K562 (cell line): ENCODE results near the gene BNIP5. TPM values are rescaled to one million over a fixed set of nuclear protein-coding genes. Genes with fewer than 3 reads are reported as not detected.

ENCODE experiments used
- ATAC-seq: fragments of 200-7000 bp; cut with Tn5 transposase; 3 replicates; pipeline ENCODE4 v1.9.1; 2020; ENCODE audit warnings: moderate library complexity
- BruUV-seq: library from RNA; stranded (reverse); fragments of 400-500 nt; replicated peaks from 2 replicates; lab custom pipeline; 2021; lab: Mats Ljungman, UMichigan
- CTCF ChIA-PET: fragments of 300-600 bp; formaldehyde crosslinking; extraction: SDS; loops from one replicate; lab custom pipeline; 2021; ENCODE audit warnings: low intra/inter-chr PET ratio; lab: Yijun Ruan, JAX
- POLR2A ChIA-PET: fragments of 300-600, 350-650 bp; sonication (Branson Sonifier 250); formaldehyde crosslinking; extraction: SDS; loops from one replicate; lab custom pipeline; 2021; ENCODE audit warnings: antibody characterized with exemption, inconsistent platforms; lab: Yijun Ruan, JAX
- DNase-seq, 4 experiments: peaks; one replicate each; pipeline versions ENCODE4 v3.0.0 to v3.0.0-alpha.2; 2011 to 2018; ENCODE audit warnings: low spot score in 3 of 4, mixed read lengths in 3 of 4; ENCODE audit errors: extremely low read depth in 1 of 4
- FAIRE-seq: peaks from 2 replicates; lab custom pipeline; 2011; peaks lifted over from hg19 to GRCh38; lab: Jason Lieb, UNC
- H2AFZ ChIP-seq: 2 replicates; pipeline ENCODE4 v1.6.0; 2011; ENCODE audit warnings: low read depth, low read length, control low read depth, inconsistent platforms
- H3K27ac ChIP-seq: fragments of 200-600 bp; 3 replicates; pipeline ENCODE4 v1.8.0; 2011; ENCODE audit warnings: low read depth, mild to moderate bottlenecking, control low read depth, inconsistent platforms, low read length, moderate library complexity, mixed read lengths; ENCODE audit errors: extremely low read depth
- H3K27me3 ChIP-seq, 2 experiments: fragments of 300-600 bp in 1 of 2; 2 replicates in 1 of 2; 3 replicates in 1 of 2; pipeline versions ENCODE4 v1.6.0 to v1.8.0; 2011; ENCODE audit warnings: inconsistent platforms in 2 of 2, low read length in 2 of 2, mild to moderate bottlenecking in 1 of 2, mixed read lengths in 1 of 2, moderate library complexity in 1 of 2; ENCODE audit not compliant: control insufficient read depth in 2 of 2, insufficient read depth in 2 of 2
- H3K36me3 ChIP-seq: fragments of 300-600 bp; 3 replicates; pipeline ENCODE4 v1.8.0; 2011; ENCODE audit warnings: mild to moderate bottlenecking, low read length, inconsistent platforms; ENCODE audit not compliant: control insufficient read depth, insufficient read depth
- H3K4me1 ChIP-seq, 2 experiments: fragments of 200-600 bp in 1 of 2; replicated peaks in 1 of 2; 2 replicates in 1 of 2; 3 replicates in 1 of 2; pipeline versions ENCODE4 v1.5.1 to v1.8.0; 2011; ENCODE audit warnings: inconsistent platforms in 2 of 2, low read length in 2 of 2, mild to moderate bottlenecking in 1 of 2, mixed read lengths in 1 of 2, moderate library complexity in 1 of 2; ENCODE audit not compliant: control insufficient read depth in 2 of 2, insufficient read depth in 2 of 2
- H3K4me2 ChIP-seq: 2 replicates; pipeline ENCODE4 v1.6.1; 2011; ENCODE audit warnings: low read length, control low read depth, inconsistent platforms, mixed read lengths; ENCODE audit not compliant: insufficient read depth
- H3K4me3 ChIP-seq: fragments of 200-600 bp; sonication (generic), shearing (Covaris generic); 2 replicates; pipeline ENCODE4 v1.5.1; 2016; ENCODE audit warnings: control low read depth, inconsistent platforms
- H3K79me2 ChIP-seq: fragments of 200-600 bp; 3 replicates; pipeline ENCODE4 v1.8.0; 2011; ENCODE audit warnings: low read length, inconsistent platforms; ENCODE audit not compliant: control insufficient read depth, insufficient read depth
- H3K9ac ChIP-seq, 2 experiments: 2 replicates each; pipeline versions ENCODE4 v1.6.0 to v1.6.1; 2011; ENCODE audit warnings: low read depth in 2 of 2, low read length in 2 of 2, control low read depth in 1 of 2, inconsistent platforms in 1 of 2, mild to moderate bottlenecking in 1 of 2, mixed read lengths in 1 of 2; ENCODE audit not compliant: insufficient read depth in 1 of 2
- H3K9me1 ChIP-seq: one replicate; pipeline ENCODE4 v1.6.0; 2011; ENCODE audit warnings: inconsistent platforms, mild to moderate bottlenecking, low read length, moderate library complexity; ENCODE audit not compliant: control insufficient read depth, insufficient read depth
- H3K9me3 ChIP-seq: replicated peaks from 2 replicates; pipeline ENCODE4 v1.5.1; 2011; ENCODE audit warnings: low read depth, low read length, inconsistent platforms; ENCODE audit not compliant: control insufficient read depth, insufficient read depth
- H4K20me1 ChIP-seq: replicated peaks from 2 replicates; pipeline ENCODE4 v1.6.1; 2011; ENCODE audit warnings: low read length, inconsistent platforms, mixed read lengths; ENCODE audit not compliant: control insufficient read depth, insufficient read depth
- ATF1 ChIP-seq, 2 experiments: fragments of 450-650 bp in 1 of 2; IDR thresholded peaks; 2 replicates each; pipeline ENCODE4 v1.6.1; 2016; ENCODE audit warnings: missing compliant biosample characterization in 1 of 2, missing genetic modification characterization in 1 of 2
- HDAC3 ChIP-seq: fragments of 450-650 bp; IDR thresholded peaks from 2 replicates; pipeline ENCODE4 v1.6.1; 2018; ENCODE audit warnings: borderline replicate concordance, mild to moderate bottlenecking, moderate library complexity; ENCODE audit not compliant: partially characterized antibody
- MXI1 ChIP-seq: IDR thresholded peaks from 2 replicates; pipeline ENCODE4 v1.6.1; 2011; ENCODE audit warnings: low read depth, mild to moderate bottlenecking, improper control_type of control experiment, low read length
- NCOR1 ChIP-seq: fragments of 450-650 bp; IDR thresholded peaks from 2 replicates; pipeline ENCODE4 v1.6.1; 2016; ENCODE audit warnings: mild to moderate bottlenecking, moderate library complexity
- RNF2 ChIP-seq: sonication (generic); IDR thresholded peaks from 2 replicates; pipeline ENCODE4 v1.6.1; 2016
- SMARCA5 ChIP-seq: fragments of 450-650 bp; IDR thresholded peaks from 2 replicates; pipeline ENCODE4 v1.6.1; 2016
- ZNF274 ChIP-seq: IDR thresholded peaks from 2 replicates; pipeline ENCODE4 v1.6.1; 2011; ENCODE audit warnings: low read depth, mild to moderate bottlenecking, low read length, moderate library complexity, borderline replicate concordance
- ZNF561 ChIP-seq: fragments of 450-650 bp; formaldehyde crosslinking; conservative IDR thresholded peaks from 2 replicates; pipeline ENCODE4 v1.4.0; 2020; ENCODE audit warnings: mild to moderate bottlenecking, moderate library complexity
- WGBS: fragments of 100-300 bp; shearing (Covaris generic); methylation state at CpG from one replicate; pipeline ENCODE4 v1.1.6; 2016; ENCODE audit warnings: low coverage, mixed read lengths; ENCODE audit not compliant: insufficient coverage; ENCODE audit errors: missing lambda C conversion rate; 5-methylcytosine and 5-hydroxymethylcytosine counted together
- in situ Hi-C: fragments of 300-500 bp; cut with MboI; formaldehyde crosslinking; loops from 4 replicates; pipeline ENCODE4 v1.15.0; 2018; ENCODE audit warnings: inconsistent platforms, mixed read lengths
- intact Hi-C: fragments of 100-400 bp; cut with micrococcal nuclease; formaldehyde crosslinking; loops from 2 replicates; pipeline ENCODE4 v1.14.2; 2022
- polyA plus RNA-seq, 8 experiments: library from polyadenylated mRNA; depleted of rRNA in 4 of 8; stranded (reverse) in 5 of 8; unstranded in 3 of 8; fragments of >200 nt; fragmentation: Nextera tagmentation in 2 of 8; fragmentation: Illumina TruSeq in 1 of 8; extraction: Ambion mirVana in 2 of 8; extraction: Trizol in 1 of 8; gene quantifications; 2 replicates each; pipeline versions ENCODE4 v1.2.1 to v1.2.3, GENCODE V29; 2011 to 2014; ENCODE audit warnings: inconsistent platforms in 1 of 8, missing spikeins in 1 of 8
- total RNA-seq, 7 experiments: library from RNA; depleted of rRNA in 6 of 7; stranded (reverse); fragments of >200 nt in 6 of 7; fragmentation: Illumina TruSeq in 2 of 7; extraction: Trizol in 2 of 7; gene quantifications; 2 replicates each; pipeline versions ENCODE4 v1.2.1 to v1.2.3, GENCODE V29; 2011 to 2021; ENCODE audit warnings: low replicate concordance in 1 of 7
- TF ChIP-seq, protein P1 (sequence below): fragments of 450-650 bp; IDR thresholded peaks from 2 replicates; pipeline ENCODE4 v1.6.1; 2016; ENCODE audit warnings: low read depth, mild to moderate bottlenecking, moderate library complexity
- TF ChIP-seq, protein P2 (sequence below): fragments of 450-650 bp; IDR thresholded peaks from 2 replicates; pipeline ENCODE4 v1.6.1; 2017; ENCODE audit warnings: antibody characterized with exemption, mild to moderate bottlenecking

BNIP5 gene
- total and polyA plus RNA-seq, 9 of the 15 experiments (the other 6 are each of a cell fraction or from before 2014, with no cell fraction given), result not detected

DNA sequence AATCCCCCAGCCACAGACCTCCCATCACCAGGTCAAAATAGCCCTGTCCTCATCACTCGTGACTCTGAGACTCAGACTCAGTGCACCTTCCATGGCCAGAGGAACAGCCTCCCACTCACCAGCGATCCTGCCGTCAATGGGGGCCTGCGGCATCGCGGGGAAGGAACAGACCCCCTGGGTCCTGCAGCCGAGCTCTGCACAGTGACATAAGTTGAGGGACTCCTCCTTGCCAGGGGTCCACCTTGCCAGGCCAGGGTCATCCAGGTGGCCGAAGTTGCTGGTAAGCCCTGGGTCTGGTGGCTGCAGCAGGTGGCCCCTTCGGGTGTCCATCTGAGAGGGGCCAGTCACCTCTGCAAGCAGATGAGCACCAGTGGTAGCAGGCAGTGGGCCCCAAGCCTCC lies 34.5 kb upstream of the BNIP5 start:
- no peaks in the 10 kb centered on the region for H3K9me1 ChIP-seq
- in situ Hi-C loops, result no loop called here
- BruUV-seq, result no TSS peak
- H3K36me3 ChIP-seq, result no peaks in the 10 kb centered on the region
- no peaks in the 10 kb centered on the region for H3K9me3 ChIP-seq
- no peaks in the 10 kb centered on the region for H4K20me1 ChIP-seq
- no peak overlapping the region for H3K4me2 ChIP-seq
- FAIRE-seq (no peak), DNase-seq (no peak), ATAC-seq (no peak)
- no peaks in the 10 kb centered on the region for H3K79me2 ChIP-seq
- peaks cover 45 to 76% of the 10 kb centered on the region in 2 experiments for H3K27me3 ChIP-seq
- 1% methylated on average over 9 of the region's 9 CpGs for WGBS
- intact Hi-C loops, result no loop called here
- ChIA-PET POLR2A (interaction anchor here (0.6 kb wide), 1 partner anchor 416 kb away, joined by 3 read pairs; no protein-coding TSS in a partner anchor), CTCF (no interaction called here)
- no peak for TF ChIP-seq ATF1 (CRISPR knock-in tag; IDR thresholded peaks at IDR 0.05)
- TF ChIP-seq ATF1 (tag; IDR thresholded peaks at IDR 0.05), result 0 out of 2 replicates have a peak, but pooled peaks have one; percentile 1
- TF ChIP-seq ZNF274, result no peak
- H3K4me1 ChIP-seq, result peaks cover 0 to 10% of the 10 kb centered on the region in 2 experiments; a peak in 1 of 5 replicates
- H3K9ac ChIP-seq, result no peak overlapping the region
- H2AFZ ChIP-seq, result no peak overlapping the region
- no peak overlapping the region for H3K4me3 ChIP-seq
- H3K27ac ChIP-seq, result no peak overlapping the region

DNA sequence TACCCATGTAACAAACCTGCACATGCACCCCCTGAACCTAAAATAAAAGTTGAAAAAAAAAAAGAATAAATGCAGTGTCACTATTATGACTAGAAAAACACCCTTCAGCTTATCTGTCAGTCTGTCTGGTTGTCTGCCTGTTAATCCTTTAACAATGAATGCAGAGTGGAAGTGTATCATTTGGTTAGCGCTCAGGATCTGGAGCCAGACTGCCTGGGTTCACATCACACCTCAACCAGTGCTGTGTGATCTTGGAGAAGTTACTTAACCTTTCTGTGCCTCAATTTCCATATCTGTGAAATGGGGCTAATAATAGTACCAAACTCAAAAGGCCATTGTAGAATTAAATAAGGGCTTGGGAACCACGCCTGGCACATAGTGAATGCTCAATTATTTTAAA lies 34.0 kb upstream of the BNIP5 start:
- H3K9ac ChIP-seq, result no peak overlapping the region
- in situ Hi-C loops, result no loop called here
- TF ChIP-seq MXI1 (no peak), SMARCA5 (peak; percentile 89), ZNF561 (CRISPR knock-in tag) (no peak), RNF2 (no peak), HDAC3 (no peak), NCOR1 (peak; percentile 31; the same call in 1 of the 2 replicates)
- TF ChIP-seq, protein P1, sequence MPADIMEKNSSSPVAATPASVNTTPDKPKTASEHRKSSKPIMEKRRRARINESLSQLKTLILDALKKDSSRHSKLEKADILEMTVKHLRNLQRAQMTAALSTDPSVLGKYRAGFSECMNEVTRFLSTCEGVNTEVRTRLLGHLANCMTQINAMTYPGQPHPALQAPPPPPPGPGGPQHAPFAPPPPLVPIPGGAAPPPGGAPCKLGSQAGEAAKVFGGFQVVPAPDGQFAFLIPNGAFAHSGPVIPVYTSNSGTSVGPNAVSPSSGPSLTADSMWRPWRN, result no peak
- TF ChIP-seq, protein P2, sequence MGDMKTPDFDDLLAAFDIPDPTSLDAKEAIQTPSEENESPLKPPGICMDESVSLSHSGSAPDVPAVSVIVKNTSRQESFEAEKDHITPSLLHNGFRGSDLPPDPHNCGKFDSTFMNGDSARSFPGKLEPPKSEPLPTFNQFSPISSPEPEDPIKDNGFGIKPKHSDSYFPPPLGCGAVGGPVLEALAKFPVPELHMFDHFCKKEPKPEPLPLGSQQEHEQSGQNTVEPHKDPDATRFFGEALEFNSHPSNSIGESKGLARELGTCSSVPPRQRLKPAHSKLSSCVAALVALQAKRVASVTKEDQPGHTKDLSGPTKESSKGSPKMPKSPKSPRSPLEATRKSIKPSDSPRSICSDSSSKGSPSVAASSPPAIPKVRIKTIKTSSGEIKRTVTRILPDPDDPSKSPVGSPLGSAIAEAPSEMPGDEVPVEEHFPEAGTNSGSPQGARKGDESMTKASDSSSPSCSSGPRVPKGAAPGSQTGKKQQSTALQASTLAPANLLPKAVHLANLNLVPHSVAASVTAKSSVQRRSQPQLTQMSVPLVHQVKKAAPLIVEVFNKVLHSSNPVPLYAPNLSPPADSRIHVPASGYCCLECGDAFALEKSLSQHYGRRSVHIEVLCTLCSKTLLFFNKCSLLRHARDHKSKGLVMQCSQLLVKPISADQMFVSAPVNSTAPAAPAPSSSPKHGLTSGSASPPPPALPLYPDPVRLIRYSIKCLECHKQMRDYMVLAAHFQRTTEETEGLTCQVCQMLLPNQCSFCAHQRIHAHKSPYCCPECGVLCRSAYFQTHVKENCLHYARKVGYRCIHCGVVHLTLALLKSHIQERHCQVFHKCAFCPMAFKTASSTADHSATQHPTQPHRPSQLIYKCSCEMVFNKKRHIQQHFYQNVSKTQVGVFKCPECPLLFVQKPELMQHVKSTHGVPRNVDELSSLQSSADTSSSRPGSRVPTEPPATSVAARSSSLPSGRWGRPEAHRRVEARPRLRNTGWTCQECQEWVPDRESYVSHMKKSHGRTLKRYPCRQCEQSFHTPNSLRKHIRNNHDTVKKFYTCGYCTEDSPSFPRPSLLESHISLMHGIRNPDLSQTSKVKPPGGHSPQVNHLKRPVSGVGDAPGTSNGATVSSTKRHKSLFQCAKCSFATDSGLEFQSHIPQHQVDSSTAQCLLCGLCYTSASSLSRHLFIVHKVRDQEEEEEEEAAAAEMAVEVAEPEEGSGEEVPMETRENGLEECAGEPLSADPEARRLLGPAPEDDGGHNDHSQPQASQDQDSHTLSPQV, result no peak

More for the DNA sequence above, 34.0 kb upstream of the BNIP5 start:
- DNase-seq (no peak), ATAC-seq (no peak), FAIRE-seq (peak; percentile 35)
- peaks cover 0 to 7% of the 10 kb centered on the region in 2 experiments; a peak in 2 of 5 replicates for H3K4me1 ChIP-seq
- intact Hi-C loops, result no loop called here
- ChIA-PET POLR2A (interaction anchor here (0.6 to 0.7 kb wide), 2 partner anchors 95 to 416 kb away, joined by 3 read pairs; no protein-coding TSS in a partner anchor), CTCF (no interaction called here)
- H4K20me1 ChIP-seq, result no peaks in the 10 kb centered on the region
- 0% methylated on average over 2 of the region's 2 CpGs for WGBS
- no peaks in the 10 kb centered on the region for H3K9me1 ChIP-seq
- H2AFZ ChIP-seq, result no peak overlapping the region
- H3K36me3 ChIP-seq, result no peaks in the 10 kb centered on the region
- H3K4me3 ChIP-seq, result no peak overlapping the region
- H3K4me2 ChIP-seq, result no peak overlapping the region
- BruUV-seq, result no TSS peak
- peaks cover 39 to 76% of the 10 kb centered on the region in 2 experiments for H3K27me3 ChIP-seq
- no peak overlapping the region for H3K27ac ChIP-seq
- H3K79me2 ChIP-seq, result no peaks in the 10 kb centered on the region
- H3K9me3 ChIP-seq, result no peaks in the 10 kb centered on the region
